Caco-2 (cell line): ENCODE results near the gene TMEM132D. TPM values are rescaled to one million over a fixed set of nuclear protein-coding genes. Genes with fewer than 3 reads are reported as not detected.

ENCODE experiments used
- BruUV-seq: library from RNA; stranded (reverse); fragments of 400-500 nt; replicated peaks from 2 replicates; lab custom pipeline; 2021; lab: Mats Ljungman, UMichigan
- CTCF ChIA-PET: fragments of 300-600 bp; sonication (Branson Sonifier 250); formaldehyde crosslinking; loops from one replicate; lab custom pipeline; 2022; ENCODE audit warnings: antibody characterized with exemption; lab: Charles Lee
- POLR2A ChIA-PET: fragments of 300-600 bp; sonication (Branson Sonifier 250); formaldehyde crosslinking; loops from one replicate; lab custom pipeline; 2022; ENCODE audit warnings: antibody characterized with exemption; lab: Charles Lee
- DNase-seq, 2 experiments: peaks; one replicate each; pipeline versions ENCODE4 v3.0.0 to v3.0.0-alpha.2; 2020 to 2022
- H3K27me3 ChIP-seq: replicated peaks from 2 replicates; pipeline ENCODE4 v1.6.0; 2011; ENCODE audit warnings: low read length; ENCODE audit not compliant: control insufficient read depth, insufficient read depth
- H3K36me3 ChIP-seq: 2 replicates; pipeline ENCODE4 v1.5.1; 2011; ENCODE audit warnings: low read length; ENCODE audit not compliant: control insufficient read depth, insufficient read depth
- H3K4me1 ChIP-seq: fragments of 250-450 bp; sonication (Bioruptor Pico); 2 replicates; pipeline ENCODE4 v1.5.1; 2020; ENCODE audit warnings: mild to moderate bottlenecking
- H3K4me3 ChIP-seq: 2 replicates; pipeline ENCODE4 v1.5.1; 2011; ENCODE audit warnings: low read depth, mild to moderate bottlenecking, control low read depth, low read length
- H3K9me3 ChIP-seq: fragments of 250-450 bp; sonication (Bioruptor Pico); 2 replicates; pipeline ENCODE4 v1.5.1; 2020; ENCODE audit warnings: mild to moderate bottlenecking, moderate library complexity
- H3K27ac Mint-ChIP-seq: one replicate; pipeline ENCODE4 v1.8.0; 2022; ENCODE audit warnings: mixed read lengths; ENCODE audit not compliant: unreplicated experiment
- H3K27me3 Mint-ChIP-seq: one replicate; pipeline ENCODE4 v1.8.0; 2022; ENCODE audit warnings: mixed read lengths; ENCODE audit not compliant: insufficient read depth, unreplicated experiment
- H3K36me3 Mint-ChIP-seq: one replicate; pipeline ENCODE4 v1.8.0; 2022; ENCODE audit warnings: mild to moderate bottlenecking, mixed read lengths; ENCODE audit not compliant: insufficient read depth, unreplicated experiment
- H3K4me1 Mint-ChIP-seq: one replicate; pipeline ENCODE4 v1.8.0; 2022; ENCODE audit warnings: low read depth, mixed read lengths; ENCODE audit not compliant: unreplicated experiment
- H3K4me3 Mint-ChIP-seq: one replicate; pipeline ENCODE4 v1.8.0; 2022; ENCODE audit warnings: mild to moderate bottlenecking, moderate library complexity, mixed read lengths; ENCODE audit not compliant: unreplicated experiment
- H3K9me3 Mint-ChIP-seq: one replicate; pipeline ENCODE4 v1.8.0; 2022; ENCODE audit warnings: mixed read lengths; ENCODE audit not compliant: unreplicated experiment
- CTCF ChIP-seq, 2 experiments: fragments of 200-600 bp in 1 of 2; IDR thresholded peaks; 1 replicate in 1 of 2; 2 replicates in 1 of 2; pipeline versions ENCODE4 v1.5.1 to v1.8.0; 2011 to 2022; ENCODE audit warnings: antibody characterized with exemption in 1 of 2, control low read depth in 1 of 2, inconsistent platforms in 1 of 2, low read depth in 1 of 2, low read length in 1 of 2, mild to moderate bottlenecking in 1 of 2, moderate library complexity in 1 of 2; ENCODE audit not compliant: insufficient read depth in 1 of 2, severe bottlenecking in 1 of 2, unreplicated experiment in 1 of 2
- intact Hi-C: fragments of 100-400 bp; cut with micrococcal nuclease; formaldehyde crosslinking; loops from one replicate; pipeline ENCODE4 v1.10.0; 2022; ENCODE audit not compliant: unreplicated experiment
- total RNA-seq: library from RNA; stranded (reverse); gene quantifications from 2 replicates; pipeline ENCODE4 v1.2.3, GENCODE V29; 2022

TMEM132D gene
- total RNA-seq, 1 experiment from 2014 or later: not detected

GRCh38 chr12:129670256-129670920 is 233.4 kb downstream of the TMEM132D start:
- no peaks in the 10 kb centered on the region for H3K4me1 ChIP-seq
- TF ChIP-seq CTCF (IDR thresholded peaks at IDR 0.05; ENCODE audit: insufficient read depth in 1 of 2, low read depth in 1 of 2, low read length in 1 of 2, severe bottlenecking in 1 of 2, unreplicated experiment in 1 of 2): no peak
- no peaks in the 10 kb centered on the region for H3K27me3 ChIP-seq
- BruUV-seq: no TSS peak
- CTCF ChIA-PET: no interaction called here
- no peak overlapping the region for H3K4me3 ChIP-seq
- H3K9me3 Mint-ChIP-seq: peaks cover 2% of the 10 kb centered on the region
- DNase-seq: no peak
- POLR2A ChIA-PET: no interaction called here
- no peak overlapping the region for H3K27ac Mint-ChIP-seq
- H3K36me3 ChIP-seq: no peaks in the 10 kb centered on the region
- H3K4me1 Mint-ChIP-seq: no peaks in the 10 kb centered on the region
- no peak overlapping the region for H3K4me3 Mint-ChIP-seq
- H3K27me3 Mint-ChIP-seq: no peaks in the 10 kb centered on the region
- no peaks in the 10 kb centered on the region for H3K36me3 Mint-ChIP-seq
- H3K9me3 ChIP-seq: 0 out of 2 replicates have a peak, but pooled peaks cover 4% of the 10 kb centered on the region
- intact Hi-C loops: no loop called here

GRCh38 chr12:129665414-129665813 is 238.4 kb downstream of the TMEM132D start:
- no peaks in the 10 kb centered on the region for H3K4me1 ChIP-seq
- no peak overlapping the region for H3K4me3 Mint-ChIP-seq
- no peaks in the 10 kb centered on the region for H3K27me3 ChIP-seq
- H3K4me3 ChIP-seq: no peak overlapping the region
- ChIA-PET CTCF (no interaction called here), POLR2A (no interaction called here)
- H3K36me3 Mint-ChIP-seq: no peaks in the 10 kb centered on the region
- no TSS peak for BruUV-seq
- H3K9me3 ChIP-seq: 0 out of 2 replicates have a peak, but pooled peaks cover 4% of the 10 kb centered on the region
- H3K4me1 Mint-ChIP-seq: no peaks in the 10 kb centered on the region
- intact Hi-C loops: no loop called here
- peaks cover 9% of the 10 kb centered on the region for H3K9me3 Mint-ChIP-seq
- TF ChIP-seq CTCF (IDR thresholded peaks at IDR 0.05; ENCODE audit: insufficient read depth in 1 of 2, low read depth in 1 of 2, low read length in 1 of 2, severe bottlenecking in 1 of 2, unreplicated experiment in 1 of 2): no peak
- DNase-seq: no peak
- H3K27ac Mint-ChIP-seq: no peak overlapping the region
- no peaks in the 10 kb centered on the region for H3K27me3 Mint-ChIP-seq
- no peaks in the 10 kb centered on the region for H3K36me3 ChIP-seq

GRCh38 chr12:129662234-129662633 is 241.6 kb downstream of the TMEM132D start:
- POLR2A ChIA-PET: no interaction called here
- no peak for DNase-seq

More at GRCh38 chr12:129662234-129662633, 241.6 kb downstream of the TMEM132D start:
- H3K27me3 Mint-ChIP-seq: no peaks in the 10 kb centered on the region
- no peaks in the 10 kb centered on the region for H3K36me3 Mint-ChIP-seq
- CTCF ChIA-PET: no interaction called here
- no peak for TF ChIP-seq CTCF (IDR thresholded peaks at IDR 0.05; ENCODE audit: insufficient read depth in 1 of 2, low read depth in 1 of 2, low read length in 1 of 2, severe bottlenecking in 1 of 2, unreplicated experiment in 1 of 2)
- no peak overlapping the region for H3K4me3 Mint-ChIP-seq
- no peaks in the 10 kb centered on the region for H3K27me3 ChIP-seq
- no peak overlapping the region for H3K27ac Mint-ChIP-seq
- H3K9me3 Mint-ChIP-seq: peaks cover 9% of the 10 kb centered on the region
- BruUV-seq: no TSS peak
- H3K36me3 ChIP-seq: no peaks in the 10 kb centered on the region
- intact Hi-C loops: no loop called here
- H3K4me3 ChIP-seq: no peak overlapping the region
- no peaks in the 10 kb centered on the region for H3K4me1 Mint-ChIP-seq
- H3K9me3 ChIP-seq: no peaks in the 10 kb centered on the region
- no peaks in the 10 kb centered on the region for H3K4me1 ChIP-seq
